Skeletal muscle satellite cell (primary cell): Measurements from ENCODE around the gene INPP5A.

Experiments used
- H3K27me3 ChIP-seq: 2 replicates; pipeline ENCODE4 v1.7.0; 2013; ENCODE audit warnings: low read length; ENCODE audit not compliant: control insufficient read depth, insufficient read depth
- H3K36me3 ChIP-seq: 2 replicates; pipeline ENCODE4 v1.7.0; 2013; ENCODE audit warnings: mild to moderate bottlenecking, control low read depth, low read length; ENCODE audit not compliant: insufficient read depth
- H3K4me1 ChIP-seq: 2 replicates; pipeline ENCODE4 v1.7.0; 2013; ENCODE audit warnings: low read length; ENCODE audit not compliant: control insufficient read depth, insufficient read depth
- H3K4me2 ChIP-seq: 2 replicates; pipeline ENCODE4 v1.7.0; 2013; ENCODE audit warnings: mild to moderate bottlenecking, low read length
- H3K4me3 ChIP-seq: 2 replicates; pipeline ENCODE4 v1.7.0; 2013; ENCODE audit warnings: low read length
- H3K9ac ChIP-seq: 2 replicates; pipeline ENCODE4 v1.7.0; 2013; ENCODE audit warnings: mild to moderate bottlenecking, low read depth, low read length, moderate library complexity
- H3K9me3 ChIP-seq: replicated peaks from 2 replicates; pipeline ENCODE4 v1.7.0; 2013; ENCODE audit warnings: mild to moderate bottlenecking, control low read depth, low read length

The INPP5A gene

GRCh38 chr10:132613566-132614348 lies 76.2 kb downstream of the INPP5A start:
- no peaks in the 10 kb centered on the region for H3K4me1 ChIP-seq
- no peaks in the 10 kb centered on the region for H3K9me3 ChIP-seq
- H3K4me2 ChIP-seq, result no peak overlapping the region
- H3K27me3 ChIP-seq, result no peaks in the 10 kb centered on the region
- no peak overlapping the region for H3K4me3 ChIP-seq
- H3K9ac ChIP-seq, result no peak overlapping the region
- H3K36me3 ChIP-seq, result no peaks in the 10 kb centered on the region

- Histone ChIP-seq H3K4me2 (no peak overlapping the region), H3K36me3 (no peaks in the 10 kb centered on the region)
These were observed 77.1 kb downstream of the INPP5A start for GRCh38 chr10:132614431-132615340.

GRCh38 chr10:132615341-132616169 lies 78.0 kb downstream of the INPP5A start:
- H3K27me3 ChIP-seq, result no peaks in the 10 kb centered on the region
- no peaks in the 10 kb centered on the region for H3K36me3 ChIP-seq
- no peak overlapping the region for H3K4me2 ChIP-seq
- no peaks in the 10 kb centered on the region for H3K9me3 ChIP-seq
- no peaks in the 10 kb centered on the region for H3K4me1 ChIP-seq
- H3K9ac ChIP-seq, result no peak overlapping the region
- H3K4me3 ChIP-seq, result no peak overlapping the region

More at GRCh38 chr10:132614431-132615340, 77.1 kb downstream of the INPP5A start:
- Histone ChIP-seq H3K4me3 (no peak overlapping the region), H3K9ac (no peak overlapping the region), H3K9me3 (no peaks in the 10 kb centered on the region), H3K27me3 (no peaks in the 10 kb centered on the region), H3K4me1 (no peaks in the 10 kb centered on the region)

GRCh38 chr10:132616170-132616995 lies 78.8 kb downstream of the INPP5A start:
- Histone ChIP-seq H3K9ac (no peak overlapping the region), H3K4me3 (no peak overlapping the region), H3K27me3 (no peaks in the 10 kb centered on the region), H3K36me3 (no peaks in the 10 kb centered on the region), H3K4me2 (no peak overlapping the region), H3K9me3 (no peaks in the 10 kb centered on the region), H3K4me1 (no peaks in the 10 kb centered on the region)

GRCh38 chr10:132616996-132617736 lies 79.6 kb downstream of the INPP5A start:
- Histone ChIP-seq H3K9me3 (no peaks in the 10 kb centered on the region), H3K4me1 (no peaks in the 10 kb centered on the region), H3K36me3 (no peaks in the 10 kb centered on the region), H3K4me2 (no peak overlapping the region), H3K4me3 (no peak overlapping the region), H3K9ac (no peak overlapping the region), H3K27me3 (no peaks in the 10 kb centered on the region)

- Histone ChIP-seq H3K9ac (no peak overlapping the region), H3K4me2 (no peak overlapping the region), H3K9me3 (no peaks in the 10 kb centered on the region), H3K4me1 (no peaks in the 10 kb centered on the region), H3K4me3 (no peak overlapping the region), H3K36me3 (no peaks in the 10 kb centered on the region), H3K27me3 (no peaks in the 10 kb centered on the region)
These were observed 80.1 kb downstream of the INPP5A start for GRCh38 chr10:132617737-132618052.

- Histone ChIP-seq H3K4me2 (no peak overlapping the region), H3K9me3 (no peaks in the 10 kb centered on the region), H3K9ac (no peak overlapping the region), H3K4me3 (no peak overlapping the region), H3K27me3 (no peaks in the 10 kb centered on the region), H3K36me3 (no peaks in the 10 kb centered on the region), H3K4me1 (no peaks in the 10 kb centered on the region)
These were observed 80.8 kb downstream of the INPP5A start for GRCh38 chr10:132618158-132618919.

GRCh38 chr10:132619927-132620326 lies 82.3 kb downstream of the INPP5A start:
- Histone ChIP-seq H3K36me3 (no peaks in the 10 kb centered on the region), H3K9ac (no peak overlapping the region), H3K4me1 (no peaks in the 10 kb centered on the region), H3K4me2 (no peak overlapping the region), H3K4me3 (no peak overlapping the region), H3K27me3 (no peaks in the 10 kb centered on the region), H3K9me3 (no peaks in the 10 kb centered on the region)

GRCh38 chr10:132624061-132624846 lies 86.7 kb downstream of the INPP5A start:
- H3K9me3 ChIP-seq, result no peaks in the 10 kb centered on the region
- peaks cover 16% of the 10 kb centered on the region for H3K4me1 ChIP-seq
- no peaks in the 10 kb centered on the region for H3K36me3 ChIP-seq
- no peak overlapping the region for H3K4me2 ChIP-seq
- H3K27me3 ChIP-seq, result peaks cover 14% of the 10 kb centered on the region
- no peak overlapping the region for H3K9ac ChIP-seq
- H3K4me3 ChIP-seq, result no peak overlapping the region
